OCI-LY1 (cell line): ENCODE results near the gene NSFL1C.

Experiments
- CTCF ChIP-seq: fragments of 200-600 bp; sonication (generic), shearing (Covaris generic); IDR thresholded peaks from 2 replicates; pipeline ENCODE4 v1.5.1; 2017; ENCODE audit warnings: mild to moderate bottlenecking, antibody characterized with exemption, low read length, moderate library complexity, mixed read lengths
- EZH2 ChIP-seq: fragments of 200-600 bp; sonication (generic), shearing (Covaris generic); IDR thresholded peaks from 2 replicates; pipeline ENCODE4 v1.8.0; 2017; ENCODE audit warnings: borderline replicate concordance, mixed run types, mild to moderate bottlenecking, antibody characterized with exemption, low read length, moderate library complexity, mixed read lengths

- TF ChIP-seq CTCF (no peak), EZH2 (no peak)
Observed at GRCh38 chr20:1460275-1460674, 6.4 kb downstream of the NSFL1C start.
